GM19238 (cell line): ENCODE results near the gene B4GALT4.
"Not testable (repeated sequence)": the region's sequence is repeated elsewhere in the genome, so short reads cannot be mapped to it uniquely, and the experiment has no call there.

Experiments
- DNase-seq: peaks from one replicate; pipeline ENCODE4 v3.0.0; 2011; ENCODE audit warnings: low spot score; ENCODE audit not compliant: insufficient read length

B4GALT4 gene

GRCh38 chr3:119240591-119241434, at the start of gene B4GALT4:
TSS of gene B4GALT4 (minus strand) at chr3:119240878. CDS start at chr3:119230099, 10,779 bp downstream.
- peak; percentile 82 for DNase-seq

GRCh38 chr3:119289404-119289770, 48.7 kb upstream of the B4GALT4 start:
- no peak for DNase-seq

GRCh38 chr3:119288669-119289403, 48.2 kb upstream of the B4GALT4 start:
- DNase-seq = no peak

- no peak for DNase-seq
Measured at GRCh38 chr3:119279584-119280243, 39.0 kb upstream of the B4GALT4 start.

- no peak for DNase-seq
Measured at GRCh38 chr3:119279101-119279554, 38.5 kb upstream of the B4GALT4 start.

GRCh38 chr3:119276680-119277079, 36.0 kb upstream of the B4GALT4 start:
- DNase-seq = no peak

- DNase-seq = not testable (repeated sequence)
Measured at GRCh38 chr3:119270212-119270611, 29.5 kb upstream of the B4GALT4 start.

GRCh38 chr3:119261055-119261454, 20.4 kb upstream of the B4GALT4 start:
- no peak for DNase-seq

GRCh38 chr3:119259821-119260220, 19.1 kb upstream of the B4GALT4 start:
- no peak for DNase-seq

GRCh38 chr3:119258915-119259314, 18.2 kb upstream of the B4GALT4 start:
- no peak for DNase-seq

- DNase-seq = no peak
Measured at GRCh38 chr3:119257654-119258410, 17.2 kb upstream of the B4GALT4 start.

GRCh38 chr3:119257111-119257510, 16.4 kb upstream of the B4GALT4 start:
- DNase-seq = no peak

- no peak for DNase-seq
Measured at GRCh38 chr3:119255214-119255613, 14.5 kb upstream of the B4GALT4 start.

- no peak for DNase-seq
Measured at GRCh38 chr3:119245778-119246177, 5.1 kb upstream of the B4GALT4 start.

- DNase-seq = no peak
Measured at GRCh38 chr3:119243712-119244111, 3.0 kb upstream of the B4GALT4 start.

- DNase-seq = not testable (repeated sequence)
Measured at GRCh38 chr3:119243058-119243529, 2.4 kb upstream of the B4GALT4 start.

- DNase-seq = not testable (repeated sequence)
Measured at GRCh38 chr3:119242387-119243057, 1.8 kb upstream of the B4GALT4 start.

GRCh38 chr3:119240101-119240590, 532 bp downstream of the B4GALT4 start:
- no peak for DNase-seq

GRCh38 chr3:119239206-119239820, 1.4 kb downstream of the B4GALT4 start:
- no peak for DNase-seq

GRCh38 chr3:119238363-119238762, 2.3 kb downstream of the B4GALT4 start:
- no peak for DNase-seq
